ENCODE results near the gene TMEM132A.

TMEM132A gene

DNA sequence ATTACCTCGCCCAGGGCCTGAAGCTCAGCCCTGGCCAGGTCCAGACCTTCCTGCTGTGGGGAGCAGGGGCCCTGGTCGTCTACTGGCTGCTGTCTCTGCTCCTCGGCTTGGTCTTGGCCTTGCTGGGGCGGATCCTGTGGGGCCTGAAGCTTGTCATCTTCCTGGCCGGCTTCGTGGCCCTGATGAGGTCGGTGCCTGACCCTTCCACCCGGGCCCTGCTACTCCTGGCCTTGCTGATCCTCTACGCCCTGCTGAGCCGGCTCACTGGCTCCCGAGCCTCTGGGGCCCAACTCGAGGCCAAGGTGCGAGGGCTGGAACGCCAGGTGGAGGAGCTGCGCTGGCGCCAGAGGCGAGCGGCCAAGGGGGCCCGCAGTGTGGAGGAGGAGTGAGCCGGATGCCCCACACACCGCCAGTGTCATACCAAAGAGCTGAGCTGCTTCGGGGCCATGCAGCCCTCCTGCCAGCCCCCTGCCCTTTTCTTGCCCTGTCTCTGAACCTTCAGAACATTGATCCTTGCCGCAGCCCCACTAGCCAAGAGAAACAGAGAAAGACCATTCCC lies 2.4 kb upstream of the TMEM132A start:
- DNase-seq = no peak

DNA sequence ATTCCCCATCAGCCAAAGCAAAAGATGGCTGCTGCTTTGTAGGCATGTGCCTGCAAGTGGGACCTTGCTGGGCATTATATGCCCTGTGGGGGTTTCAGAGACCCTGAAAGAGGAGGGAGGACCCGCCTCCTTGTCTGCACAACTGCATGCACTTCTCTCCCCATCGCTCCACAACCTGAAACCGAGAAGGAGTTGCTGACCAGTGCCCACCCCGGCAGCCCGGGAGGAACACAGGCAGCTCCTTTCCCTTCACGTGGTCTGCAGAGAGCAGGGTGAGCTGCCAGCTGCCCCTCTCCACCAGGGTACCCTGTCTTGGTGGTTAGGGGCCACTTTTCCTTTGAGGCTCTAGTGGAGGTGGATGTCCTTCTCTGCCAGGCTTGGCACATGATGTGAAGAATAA lies 1.4 kb upstream of the TMEM132A start:
- no peak for DNase-seq

DNA sequence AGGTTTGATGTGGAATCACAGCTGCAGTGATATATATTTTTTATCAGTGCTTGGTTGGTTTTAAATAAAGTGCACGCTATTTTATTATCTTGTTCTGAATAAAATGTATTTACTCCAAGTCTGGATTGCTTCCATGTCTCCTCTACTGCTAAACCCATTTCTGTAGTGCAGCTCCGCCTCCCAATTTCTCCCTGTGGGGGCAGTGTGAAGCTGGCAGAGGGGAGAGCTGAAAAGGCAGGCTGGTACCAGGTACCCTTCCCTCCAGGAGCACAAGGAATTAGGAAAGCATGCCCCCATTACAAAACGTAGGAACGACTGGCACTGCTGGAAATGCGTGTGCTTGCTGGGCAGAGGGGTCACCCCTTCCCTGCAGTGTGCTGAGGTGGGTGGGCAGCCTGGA lies 934 bp upstream of the TMEM132A start:
- peak in 7 of 58 donors; percentile 18 to 65 (median 40) for DNase-seq

DNA sequence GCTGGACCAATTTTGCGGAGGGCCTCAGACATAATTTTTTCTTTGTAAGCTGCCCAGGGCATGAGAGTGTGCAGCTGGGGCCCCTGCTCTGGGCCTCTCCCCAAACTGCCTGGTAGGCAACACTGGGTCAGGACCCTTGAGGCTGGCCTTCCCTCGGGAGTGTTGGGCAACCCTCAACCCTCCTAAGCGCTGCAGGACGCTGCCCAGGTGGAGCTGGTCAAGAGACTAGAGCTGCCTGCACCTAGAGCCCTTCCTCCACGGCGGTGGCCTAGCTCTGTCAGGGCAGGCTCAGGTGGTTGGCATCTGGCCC lies 505 bp upstream of the TMEM132A start:
- DNase-seq = no peak

DNA sequence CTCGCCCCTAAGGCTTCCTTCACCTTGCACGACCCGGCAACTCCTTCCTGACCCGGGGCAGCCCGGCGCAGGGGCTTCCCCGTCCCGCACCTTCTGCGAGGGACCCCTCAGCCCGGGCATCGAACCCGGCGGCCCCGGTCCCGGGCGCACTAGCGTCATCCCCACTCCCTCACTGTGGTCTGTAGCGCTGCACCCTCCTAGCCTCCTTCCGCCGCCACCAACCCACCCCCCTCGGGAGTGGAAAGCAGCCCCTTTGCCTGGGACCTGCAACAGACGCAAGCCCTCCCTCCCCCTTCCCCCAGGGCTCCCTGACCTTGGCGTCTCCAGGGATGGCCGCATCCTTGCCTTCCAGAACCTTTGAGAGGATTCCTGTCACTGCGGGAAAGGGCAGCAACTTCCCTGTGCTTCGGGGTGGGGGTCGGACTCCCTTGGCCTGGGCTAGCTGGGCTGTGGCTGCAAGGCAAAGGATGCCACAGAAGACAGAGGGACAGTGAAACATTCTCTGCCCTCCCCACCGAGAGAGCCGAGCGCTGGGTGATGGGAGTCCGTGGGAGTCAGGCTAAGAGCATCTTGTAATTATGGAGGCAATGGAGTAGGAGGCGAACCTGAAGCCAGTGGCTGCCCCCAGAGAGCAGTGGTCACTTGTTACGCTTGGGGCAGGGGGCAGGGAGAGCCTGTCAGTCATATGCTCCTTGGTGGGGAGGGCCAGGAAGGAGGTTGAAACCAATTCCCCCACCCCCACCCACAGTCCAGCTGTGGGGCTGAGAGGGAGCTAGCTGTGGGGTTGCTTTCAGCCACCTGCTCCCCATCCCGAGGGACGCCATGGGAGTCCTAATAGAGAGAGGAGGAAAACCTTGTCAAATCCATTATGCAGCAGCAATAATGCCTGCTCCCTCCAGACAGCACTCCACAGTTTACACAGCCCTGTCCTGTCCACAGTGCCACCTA lies 920 bp downstream of the TMEM132A start:
- DNase-seq = peak in 5 of 58 donors; percentile 11 to 60 (median 49)

DNA sequence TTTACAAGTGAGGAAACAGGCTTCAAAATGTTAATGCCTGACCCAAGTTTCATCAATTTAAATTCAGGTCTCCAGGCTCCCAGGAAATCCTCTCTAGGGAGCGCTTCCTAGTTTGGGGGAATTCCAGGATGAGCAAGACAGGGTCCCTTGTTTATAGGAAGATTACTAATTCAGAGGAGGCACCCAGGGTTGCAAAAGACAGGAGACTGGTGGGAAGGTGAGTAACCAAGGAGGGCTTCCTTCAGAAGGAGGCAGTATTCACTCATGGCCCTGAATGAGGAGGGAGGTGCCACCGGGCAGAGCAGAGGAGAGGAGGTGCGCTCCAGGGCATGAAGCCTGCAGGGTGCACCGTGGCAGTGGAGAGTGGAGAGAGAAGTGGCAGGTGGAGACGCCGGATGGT lies 1.6 kb downstream of the TMEM132A start:
- DNase-seq = no peak

DNA sequence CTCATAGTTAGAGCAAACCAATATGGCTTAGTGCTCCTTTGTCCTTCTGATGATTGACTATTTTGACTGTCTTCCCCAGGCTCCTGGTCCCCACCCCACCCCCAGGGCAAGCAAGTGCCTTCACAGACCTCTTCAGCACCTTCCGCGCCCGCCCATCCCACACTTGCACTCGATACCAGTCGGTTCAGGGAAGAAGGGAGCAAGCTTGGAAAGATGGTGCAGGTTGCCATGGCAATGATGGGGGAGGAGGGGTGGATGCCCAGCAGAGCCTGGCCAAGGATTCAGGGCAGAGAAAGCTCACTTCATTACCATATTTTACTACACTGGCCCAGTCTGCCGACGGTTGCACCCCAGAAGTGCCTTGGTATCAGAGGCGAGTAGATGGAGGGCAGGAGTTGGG lies 2.2 kb downstream of the TMEM132A start:
- DNase-seq = peak in 22 of 58 donors; percentile 10 to 70 (median 42)

DNA sequence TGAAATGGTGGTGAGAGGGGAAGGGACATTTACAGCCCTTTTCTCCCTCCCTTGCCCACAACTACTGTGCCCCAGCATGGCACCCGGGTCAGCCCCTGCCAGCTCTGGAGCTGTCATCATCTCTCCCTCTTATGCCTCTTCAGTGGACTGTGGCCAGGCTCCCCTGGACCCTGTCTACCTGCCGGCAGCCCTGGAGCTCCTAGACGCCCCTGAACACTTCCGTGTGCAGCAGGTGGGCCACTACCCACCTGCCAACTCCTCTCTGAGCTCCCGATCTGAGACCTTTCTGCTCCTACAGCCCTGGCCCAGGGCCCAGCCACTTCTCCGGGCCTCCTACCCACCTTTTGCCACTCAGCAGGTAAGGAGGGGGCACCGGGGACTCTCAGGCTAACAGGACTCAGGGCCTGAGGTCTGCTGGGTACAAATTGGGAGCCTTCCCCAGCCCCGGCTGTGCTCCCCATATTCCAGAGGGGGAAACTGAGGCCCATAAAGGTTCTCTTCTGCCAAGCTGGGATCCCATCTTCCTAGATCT lies 2.9 kb downstream of the TMEM132A start:
- no peak for DNase-seq

DNA sequence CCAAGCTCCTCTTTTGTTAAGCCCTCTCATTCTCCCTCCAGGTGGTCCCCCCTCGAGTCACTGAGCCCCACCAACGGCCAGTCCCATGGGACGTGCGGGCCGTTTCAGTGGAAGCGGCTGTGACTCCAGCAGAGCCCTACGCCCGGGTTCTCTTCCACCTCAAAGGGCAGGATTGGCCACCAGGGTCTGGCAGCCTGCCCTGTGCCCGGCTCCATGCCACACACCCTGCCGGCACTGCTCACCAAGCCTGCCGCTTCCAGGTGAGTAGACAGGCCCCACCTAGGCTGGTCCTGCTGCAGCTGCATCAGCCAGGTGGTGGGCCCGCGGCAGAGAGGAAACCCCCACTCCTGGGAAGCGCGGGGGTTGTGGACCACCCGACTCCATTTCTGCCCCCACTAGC lies 3.3 kb downstream of the TMEM132A start:
- no peak for DNase-seq

DNA sequence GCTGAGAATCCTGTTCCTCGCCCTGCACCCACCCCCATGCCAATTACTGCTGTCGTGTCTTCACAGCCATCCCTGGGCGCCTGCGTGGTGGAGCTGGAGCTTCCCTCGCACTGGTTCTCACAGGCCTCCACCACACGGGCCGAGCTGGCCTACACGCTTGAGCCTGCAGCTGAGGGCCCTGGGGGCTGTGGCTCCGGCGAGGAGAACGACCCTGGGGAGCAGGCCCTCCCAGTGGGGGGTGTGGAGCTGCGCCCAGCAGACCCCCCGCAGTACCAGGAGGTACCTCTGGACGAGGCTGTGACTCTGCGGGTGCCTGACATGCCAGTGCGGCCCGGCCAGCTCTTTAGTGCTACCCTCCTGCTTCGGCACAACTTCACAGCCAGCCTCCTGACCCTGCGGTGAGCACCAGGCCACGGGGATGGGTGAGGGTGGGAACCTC lies 4.3 kb downstream of the TMEM132A start:
- DNase-seq = peak in 1 of 58 donors; percentile 15

DNA sequence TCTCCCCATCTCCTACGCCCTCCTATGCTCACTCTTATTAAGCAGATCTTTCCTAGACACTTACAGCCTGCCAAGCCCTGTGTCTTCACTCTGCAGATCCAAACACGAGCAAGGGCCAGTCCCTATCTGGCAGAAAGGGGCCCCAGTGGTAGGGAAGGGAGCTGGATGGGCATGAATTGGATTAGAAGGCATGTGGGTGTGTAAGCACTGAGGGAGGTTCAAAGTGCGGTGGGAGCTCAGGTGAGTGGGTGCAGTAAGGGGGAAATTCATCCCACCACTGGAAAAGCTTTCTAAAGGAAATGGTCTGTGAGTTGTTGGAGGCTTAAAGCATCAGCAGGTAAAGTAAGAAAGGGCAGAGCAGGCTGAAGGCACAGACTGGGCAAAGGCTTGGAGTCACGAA lies 5.5 kb downstream of the TMEM132A start:
- no peak for DNase-seq

DNA sequence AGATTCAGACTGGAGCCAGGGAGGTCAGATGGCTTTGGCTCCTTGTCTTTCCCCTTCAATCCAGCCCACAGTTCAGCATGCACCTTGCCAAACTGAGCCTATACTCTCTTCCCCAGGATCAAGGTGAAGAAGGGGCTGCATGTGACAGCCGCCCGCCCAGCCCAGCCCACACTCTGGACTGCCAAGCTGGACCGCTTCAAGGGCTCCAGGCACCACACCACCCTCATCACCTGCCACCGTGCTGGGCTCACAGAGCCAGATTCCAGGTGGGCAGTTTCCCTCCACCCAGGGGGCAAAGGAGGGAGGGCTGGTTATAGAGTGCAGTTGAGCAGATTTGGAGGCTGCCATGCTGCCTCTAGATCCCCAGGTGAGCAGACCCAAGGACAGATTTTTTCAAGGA lies 6.1 kb downstream of the TMEM132A start:
- no peak for DNase-seq

DNA sequence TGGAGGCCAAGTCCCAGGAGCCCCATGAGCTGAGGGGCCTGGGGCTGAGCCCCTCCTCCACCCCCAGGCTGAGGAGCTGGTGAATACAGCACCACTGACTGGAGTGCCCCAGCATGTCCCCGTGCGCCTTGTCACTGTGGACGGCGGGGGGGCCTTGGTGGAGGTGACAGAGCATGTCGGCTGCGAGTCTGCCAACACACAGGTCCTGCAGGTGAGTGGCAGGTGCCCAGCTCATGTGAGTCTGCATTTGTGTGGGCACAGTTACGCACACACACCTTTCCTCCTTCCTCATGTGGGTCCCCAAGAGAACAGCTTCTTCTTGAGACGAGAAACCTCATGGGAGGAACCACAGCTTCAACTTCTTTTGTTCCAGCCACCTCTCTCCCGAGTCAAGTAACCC lies 7.7 kb downstream of the TMEM132A start:
- DNase-seq = no peak

DNA sequence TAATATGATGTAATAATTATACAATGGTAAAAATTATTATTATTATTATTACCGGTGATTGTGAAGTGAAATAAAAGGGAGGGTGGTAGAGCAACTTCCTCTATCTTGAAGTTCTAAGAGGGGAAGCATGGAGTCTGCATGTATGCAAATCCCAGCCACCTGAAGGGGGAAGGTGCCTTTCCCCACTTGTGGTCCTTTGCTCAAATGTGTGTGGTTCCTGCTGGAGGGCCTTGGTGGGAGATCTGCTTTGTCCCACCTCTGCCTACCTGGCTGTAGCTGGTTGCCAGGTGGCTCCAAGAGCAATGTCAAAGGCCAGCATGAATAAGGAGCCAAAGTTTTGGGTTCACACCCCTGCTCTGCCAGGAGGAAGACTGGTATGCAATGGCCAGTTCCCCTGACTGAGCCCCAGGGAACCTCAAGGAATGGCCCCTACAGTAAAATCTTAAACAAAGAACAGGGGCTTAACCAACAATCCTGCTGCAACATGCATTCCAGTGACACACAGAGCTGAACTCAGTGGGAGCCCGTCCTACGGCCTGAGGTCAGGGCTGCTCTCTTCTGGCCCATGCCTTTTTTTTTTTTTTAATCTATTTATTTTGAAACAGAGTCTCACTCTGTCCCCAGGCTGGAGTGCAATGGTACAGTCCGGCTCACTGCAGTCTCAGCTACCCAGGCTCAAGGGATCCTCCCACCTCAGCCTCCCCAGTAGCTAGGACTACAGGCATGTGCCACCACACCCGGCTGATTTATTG lies 8.5 kb downstream of the TMEM132A start:
- no peak for DNase-seq

DNA sequence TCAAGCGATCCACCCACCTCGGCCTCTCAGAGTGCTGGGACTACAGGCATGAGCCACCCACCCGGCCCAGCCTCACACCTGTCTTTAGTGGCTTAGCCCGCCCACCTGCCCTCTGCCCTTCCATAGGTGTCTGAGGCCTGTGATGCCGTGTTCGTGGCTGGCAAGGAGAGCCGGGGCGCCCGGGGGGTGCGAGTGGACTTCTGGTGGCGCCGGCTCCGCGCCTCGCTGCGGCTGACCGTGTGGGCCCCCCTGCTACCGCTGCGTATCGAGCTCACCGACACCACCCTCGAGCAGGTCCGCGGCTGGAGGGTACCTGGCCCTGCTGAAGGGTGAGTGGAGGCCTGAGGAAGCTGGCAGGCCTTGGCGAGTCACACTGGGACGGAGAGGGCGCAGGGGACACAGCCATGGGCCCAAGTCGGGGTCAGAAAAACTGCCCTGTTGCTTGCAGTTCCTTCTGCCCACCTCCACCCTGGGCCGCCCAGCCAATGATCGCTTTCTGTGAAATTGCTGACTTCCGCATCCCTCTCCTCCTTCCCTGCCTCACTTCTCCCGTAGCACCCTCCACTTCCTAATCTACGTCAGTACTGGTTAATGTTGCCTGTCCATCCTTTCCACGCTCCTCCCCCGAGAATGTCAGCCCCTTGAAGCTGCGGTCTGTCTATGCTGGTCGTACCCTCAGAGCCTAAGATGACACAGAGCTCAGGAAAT lies 9.3 kb downstream of the TMEM132A start:
- DNase-seq = no peak

DNA sequence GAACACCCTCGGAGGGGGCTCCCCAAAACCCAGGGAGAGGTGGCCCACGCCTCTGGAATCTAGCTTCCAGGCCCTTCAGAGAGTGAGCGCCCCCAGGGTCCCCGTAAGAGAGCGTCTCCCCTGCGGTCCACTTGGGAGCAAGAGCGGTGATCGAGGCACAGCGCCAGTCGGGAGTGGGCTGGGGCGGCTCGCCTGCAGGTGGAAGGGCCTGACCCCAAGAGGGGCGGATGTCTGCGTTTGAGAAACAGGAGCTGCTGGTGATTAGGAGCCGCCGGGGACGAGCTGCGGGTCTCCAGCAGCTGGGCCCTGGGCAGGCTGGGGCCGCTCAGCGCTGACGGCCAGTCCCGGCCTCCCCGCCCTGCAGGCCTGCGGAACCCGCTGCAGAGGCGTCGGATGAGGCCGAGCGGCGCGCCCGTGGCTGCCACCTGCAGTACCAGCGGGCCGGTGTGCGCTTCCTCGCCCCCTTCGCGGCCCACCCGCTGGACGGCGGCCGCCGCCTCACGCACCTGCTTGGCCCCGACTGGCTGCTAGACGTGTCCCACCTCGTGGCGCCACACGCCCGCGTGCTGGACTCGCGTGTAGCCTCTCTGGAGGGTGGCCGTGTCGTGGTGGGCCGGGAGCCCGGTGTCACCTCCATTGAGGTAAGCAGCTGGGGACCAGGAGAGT lies 10.0 kb downstream of the TMEM132A start:
- no peak for DNase-seq

DNA sequence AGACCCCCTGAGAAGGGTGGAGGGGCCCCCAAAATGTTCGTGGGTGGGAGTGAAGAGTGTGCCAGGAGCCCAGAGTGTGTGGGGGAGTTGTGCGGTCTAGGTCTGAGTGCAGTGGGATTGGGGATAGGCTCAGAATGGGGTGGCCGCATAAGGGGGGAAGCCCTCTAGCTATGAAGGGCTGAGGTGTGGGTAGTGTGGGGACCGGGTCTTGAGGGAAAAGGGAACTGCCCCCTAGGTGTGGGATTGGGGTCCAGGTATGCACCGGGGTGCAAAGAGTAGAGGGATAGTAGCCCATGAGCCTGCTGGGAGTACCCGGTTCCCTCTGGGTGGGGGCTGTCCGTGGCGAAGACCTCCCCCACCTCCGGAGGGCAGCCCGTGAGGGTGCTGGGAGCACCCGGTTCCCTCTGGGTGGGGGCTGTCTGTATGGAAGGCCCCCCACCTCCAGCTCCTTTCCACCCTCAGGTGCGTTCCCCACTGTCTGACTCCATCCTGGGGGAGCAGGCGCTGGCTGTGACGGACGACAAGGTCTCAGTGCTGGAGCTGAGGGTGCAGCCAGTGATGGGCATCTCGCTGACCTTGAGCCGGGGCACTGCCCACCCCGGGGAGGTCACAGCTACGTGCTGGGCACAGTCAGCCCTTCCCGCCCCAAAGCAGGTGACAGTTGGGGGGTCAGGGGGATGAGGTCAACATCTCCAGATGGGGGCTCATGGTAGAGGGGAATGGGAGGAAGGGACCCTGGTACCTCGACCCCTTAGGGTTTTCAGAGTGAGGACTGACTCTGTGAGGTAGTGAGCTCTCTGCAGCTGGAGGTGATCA lies 10.7 kb downstream of the TMEM132A start:
- no peak for DNase-seq

DNA sequence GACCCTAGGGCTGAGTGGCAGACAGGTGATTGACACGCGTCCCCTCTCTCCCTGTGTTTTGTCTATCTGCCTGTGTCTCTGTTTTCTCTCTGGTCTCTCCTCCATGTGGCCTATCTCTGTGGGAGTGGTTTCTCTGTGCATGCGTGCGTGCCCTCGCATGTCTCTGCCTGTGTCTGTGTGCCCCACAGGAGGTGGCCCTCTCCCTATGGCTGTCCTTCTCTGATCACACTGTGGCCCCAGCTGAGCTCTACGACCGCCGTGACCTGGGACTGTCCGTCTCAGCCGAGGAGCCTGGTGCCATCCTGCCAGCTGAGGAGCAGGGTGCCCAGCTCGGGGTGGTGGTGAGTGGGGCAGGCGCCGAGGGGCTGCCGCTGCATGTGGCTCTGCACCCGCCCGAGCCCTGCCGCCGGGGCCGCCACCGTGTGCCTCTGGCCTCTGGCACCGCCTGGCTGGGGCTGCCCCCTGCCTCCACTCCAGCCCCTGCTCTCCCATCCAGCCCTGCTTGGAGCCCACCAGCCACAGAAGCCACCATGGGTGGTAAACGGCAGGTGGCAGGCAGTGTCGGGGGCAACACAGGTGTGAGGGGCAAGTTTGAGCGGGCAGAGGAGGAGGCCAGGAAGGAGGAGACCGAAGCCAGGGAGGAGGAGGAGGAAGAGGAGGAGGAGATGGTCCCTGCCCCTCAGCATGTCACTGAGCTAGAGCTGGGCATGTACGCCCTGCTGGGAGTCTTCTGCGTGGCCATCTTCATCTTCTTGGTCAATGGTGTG lies 11.6 kb downstream of the TMEM132A start:
- no peak for DNase-seq
